GM06990 (cell line): ENCODE results near the gene DNAJB6.
A peak's percentile ranks its signal among the peaks of the same experiment; 100 is the strongest.

ENCODE experiments used
- DNase-seq: peaks from one replicate; pipeline ENCODE4 v3.0.0-alpha.2; 2011; ENCODE audit not compliant: insufficient read length; ENCODE audit errors: extremely low read depth
- H3K27me3 ChIP-seq: replicated peaks from 2 replicates; pipeline ENCODE4 v1.6.0; 2011; ENCODE audit warnings: low read length; ENCODE audit not compliant: control insufficient read depth, insufficient read depth
- H3K36me3 ChIP-seq: 2 replicates; pipeline ENCODE4 v1.5.1; 2011; ENCODE audit warnings: low read length; ENCODE audit not compliant: control insufficient read depth, insufficient read depth
- H3K4me3 ChIP-seq: replicated peaks from 2 replicates; pipeline ENCODE4 v1.5.1; 2011; ENCODE audit warnings: low read depth, mild to moderate bottlenecking, control low read depth, low read length
- TF ChIP-seq, protein P1 (sequence below): IDR thresholded peaks from 2 replicates; pipeline ENCODE4 v1.5.1; 2011; ENCODE audit warnings: low read length, control low read depth, mild to moderate bottlenecking, inconsistent platforms; ENCODE audit not compliant: insufficient read depth, poor library complexity, severe bottlenecking

DNAJB6 gene

GRCh38 chr7:157335236-157335635 is 1.6 kb upstream of the DNAJB6 start:
- Histone ChIP-seq H3K27me3 (no peaks in the 10 kb centered on the region), H3K36me3 (no peaks in the 10 kb centered on the region), H3K4me3 (no peak overlapping the region)
- no peak for DNase-seq
- TF ChIP-seq, protein P1, sequence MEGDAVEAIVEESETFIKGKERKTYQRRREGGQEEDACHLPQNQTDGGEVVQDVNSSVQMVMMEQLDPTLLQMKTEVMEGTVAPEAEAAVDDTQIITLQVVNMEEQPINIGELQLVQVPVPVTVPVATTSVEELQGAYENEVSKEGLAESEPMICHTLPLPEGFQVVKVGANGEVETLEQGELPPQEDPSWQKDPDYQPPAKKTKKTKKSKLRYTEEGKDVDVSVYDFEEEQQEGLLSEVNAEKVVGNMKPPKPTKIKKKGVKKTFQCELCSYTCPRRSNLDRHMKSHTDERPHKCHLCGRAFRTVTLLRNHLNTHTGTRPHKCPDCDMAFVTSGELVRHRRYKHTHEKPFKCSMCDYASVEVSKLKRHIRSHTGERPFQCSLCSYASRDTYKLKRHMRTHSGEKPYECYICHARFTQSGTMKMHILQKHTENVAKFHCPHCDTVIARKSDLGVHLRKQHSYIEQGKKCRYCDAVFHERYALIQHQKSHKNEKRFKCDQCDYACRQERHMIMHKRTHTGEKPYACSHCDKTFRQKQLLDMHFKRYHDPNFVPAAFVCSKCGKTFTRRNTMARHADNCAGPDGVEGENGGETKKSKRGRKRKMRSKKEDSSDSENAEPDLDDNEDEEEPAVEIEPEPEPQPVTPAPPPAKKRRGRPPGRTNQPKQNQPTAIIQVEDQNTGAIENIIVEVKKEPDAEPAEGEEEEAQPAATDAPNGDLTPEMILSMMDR: no peak

DNA sequence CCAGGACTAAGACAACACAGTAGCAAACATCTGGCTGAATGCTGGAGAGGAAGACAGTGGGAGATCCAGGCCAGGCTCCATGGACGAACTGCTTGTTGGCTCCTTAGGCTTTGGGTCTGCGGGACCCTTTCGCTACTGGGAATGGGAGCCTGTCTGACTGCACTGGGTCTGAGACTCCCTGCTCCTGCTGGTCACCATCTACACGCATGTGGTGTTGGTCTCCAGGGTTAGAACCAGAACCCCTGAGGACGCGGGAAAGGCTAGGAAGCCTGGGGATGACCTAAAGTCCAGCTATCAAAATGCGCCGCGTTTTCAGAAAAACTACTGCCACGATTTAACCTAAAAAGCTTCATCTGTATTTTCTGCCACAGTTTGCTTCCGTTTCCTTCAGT is 817 bp upstream of the DNAJB6 start:
- H3K36me3 ChIP-seq: no peaks in the 10 kb centered on the region
- TF ChIP-seq, protein P1: no peak
- peak overlapping the region; percentile 81 for H3K4me3 ChIP-seq
- no peak for DNase-seq
- H3K27me3 ChIP-seq: no peaks in the 10 kb centered on the region

- Histone ChIP-seq H3K4me3 (peak overlapping the region; percentile 81), H3K27me3 (no peaks in the 10 kb centered on the region), H3K36me3 (no peaks in the 10 kb centered on the region)
- TF ChIP-seq, protein P1: no peak
- peak; percentile 77 for DNase-seq
Observed at GRCh38 chr7:157337316-157338149, 729 bp downstream of the DNAJB6 start.

DNA sequence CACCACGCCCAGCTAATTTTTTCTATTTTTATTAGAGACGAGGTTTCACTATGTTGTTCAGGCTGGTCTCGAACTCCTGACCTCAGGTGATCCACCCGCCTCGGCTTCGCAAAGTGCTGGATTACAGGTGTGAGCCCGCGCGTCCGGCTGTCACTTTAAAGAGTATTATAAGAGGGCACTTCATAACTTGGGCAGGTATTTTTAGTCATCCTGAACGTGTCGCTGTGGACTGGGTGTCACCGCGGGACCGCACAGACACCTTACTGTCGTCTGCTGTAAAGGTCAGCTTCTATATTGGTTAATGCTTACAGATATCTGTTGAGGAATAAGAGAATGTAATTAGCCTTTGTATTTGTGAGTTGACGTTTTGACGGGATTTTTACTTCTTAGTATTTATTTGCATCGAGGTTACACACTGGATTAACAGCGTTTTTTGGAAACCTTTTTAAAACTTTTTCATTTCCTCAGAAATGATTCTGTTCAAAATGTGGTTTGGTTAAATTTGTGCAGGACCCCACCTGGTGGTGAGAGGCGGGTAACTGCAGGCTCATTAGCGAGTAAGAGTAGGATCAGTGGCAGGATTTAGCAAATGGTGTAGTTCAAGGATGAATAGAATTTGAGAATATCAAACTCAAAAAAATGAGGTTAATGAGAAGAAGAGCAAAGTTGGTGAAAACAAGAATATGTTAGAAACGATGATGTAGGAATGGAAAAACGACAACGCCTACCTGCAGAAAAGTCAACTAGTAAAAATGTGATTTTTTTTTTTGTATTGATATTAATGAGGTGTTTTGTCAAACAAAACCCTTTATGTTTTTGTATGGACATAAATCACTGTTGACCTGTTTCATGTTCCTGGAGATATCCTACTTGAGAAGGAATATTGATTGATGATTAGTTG is 3.2 kb downstream of the DNAJB6 start:
- TF ChIP-seq, protein P1: peak; percentile 90
- Histone ChIP-seq H3K4me3 (peak overlapping the region; percentile 45), H3K27me3 (no peaks in the 10 kb centered on the region), H3K36me3 (no peaks in the 10 kb centered on the region)
- DNase-seq: no peak

DNA sequence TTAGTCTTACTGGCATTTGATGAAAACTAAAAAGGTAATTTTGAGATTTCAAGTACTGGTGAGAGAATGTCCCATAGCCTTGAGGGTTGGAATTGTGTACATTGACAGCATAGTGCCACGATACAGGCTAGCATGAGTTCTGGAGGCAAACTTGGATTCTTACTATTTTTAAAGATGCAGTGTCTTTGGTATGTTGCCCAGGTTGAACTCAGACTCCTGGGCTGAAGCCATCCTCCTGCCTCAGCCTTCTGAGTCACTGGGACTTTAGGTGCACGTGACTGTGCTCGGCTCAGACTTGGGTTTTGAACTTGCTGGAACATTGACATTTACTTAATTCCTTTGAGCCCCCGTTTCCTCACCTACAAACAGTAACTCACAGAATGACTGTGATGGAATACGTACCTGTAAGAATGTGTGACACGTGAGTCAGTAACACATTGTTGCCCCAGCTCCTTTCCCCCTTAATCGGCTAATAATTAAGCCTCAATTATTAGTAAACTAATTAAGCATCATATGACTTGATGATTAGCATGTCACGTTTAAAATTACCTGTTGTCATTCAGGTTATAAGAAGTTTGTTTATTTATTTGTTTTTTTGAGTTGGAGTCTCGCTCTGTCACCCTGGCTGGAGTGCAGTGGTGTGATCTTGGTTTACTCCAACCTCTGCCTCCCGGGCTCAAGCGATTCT is 10.6 kb downstream of the DNAJB6 start:
- TF ChIP-seq, protein P1: no peak
- H3K27me3 ChIP-seq: no peaks in the 10 kb centered on the region
- DNase-seq: no peak

More for the DNA sequence above, 10.6 kb downstream of the DNAJB6 start:
- no peak overlapping the region for H3K4me3 ChIP-seq
- no peaks in the 10 kb centered on the region for H3K36me3 ChIP-seq
